Measurements from ENCODE around the gene USP20.

DNA sequence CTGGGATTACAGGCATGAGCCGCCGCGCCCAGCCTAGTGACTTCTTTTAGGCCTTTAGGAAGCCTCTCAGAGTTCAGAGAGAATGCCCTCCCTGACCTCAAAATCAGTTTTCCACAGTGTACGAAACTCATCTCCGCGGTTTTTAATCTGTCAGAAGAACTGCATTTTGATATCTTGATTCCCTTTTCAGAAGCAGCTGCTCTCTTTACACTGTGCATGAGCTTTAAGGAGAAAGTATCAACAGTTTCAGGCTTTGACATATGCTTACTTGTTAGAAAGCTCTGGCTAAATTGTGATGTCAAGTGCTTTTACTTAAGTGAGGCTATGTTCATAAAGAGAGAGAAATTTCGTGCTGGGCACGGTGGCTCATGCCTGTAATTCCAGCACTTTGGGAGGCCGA is 74.6 kb downstream of the USP20 start:
- no peak for TF ChIP-seq BHLHE40 (IDR thresholded peaks at IDR 0.05; ENCODE audit: borderline replicate concordance)
- TF ChIP-seq NFRKB (IDR thresholded peaks at IDR 0.05) = no peak
- TF ChIP-seq TARDBP (IDR thresholded peaks at IDR 0.05) = no peak
- TF ChIP-seq FOXK2 (IDR thresholded peaks at IDR 0.05) = no peak
- no peak for TF ChIP-seq ARNT (IDR thresholded peaks at IDR 0.05)
- TF ChIP-seq FOXA1 (IDR thresholded peaks at IDR 0.05) = no peak
- TF ChIP-seq ELF4 (IDR thresholded peaks at IDR 0.05) = no peak
- no peak for TF ChIP-seq FOXM1 (IDR thresholded peaks at IDR 0.05; ENCODE audit: borderline replicate concordance)
- TF ChIP-seq SP1 (IDR thresholded peaks at IDR 0.05) = no peak
- no peak for TF ChIP-seq CTBP1 (IDR thresholded peaks at IDR 0.05; ENCODE audit: borderline replicate concordance)
- TF ChIP-seq, protein P1, sequence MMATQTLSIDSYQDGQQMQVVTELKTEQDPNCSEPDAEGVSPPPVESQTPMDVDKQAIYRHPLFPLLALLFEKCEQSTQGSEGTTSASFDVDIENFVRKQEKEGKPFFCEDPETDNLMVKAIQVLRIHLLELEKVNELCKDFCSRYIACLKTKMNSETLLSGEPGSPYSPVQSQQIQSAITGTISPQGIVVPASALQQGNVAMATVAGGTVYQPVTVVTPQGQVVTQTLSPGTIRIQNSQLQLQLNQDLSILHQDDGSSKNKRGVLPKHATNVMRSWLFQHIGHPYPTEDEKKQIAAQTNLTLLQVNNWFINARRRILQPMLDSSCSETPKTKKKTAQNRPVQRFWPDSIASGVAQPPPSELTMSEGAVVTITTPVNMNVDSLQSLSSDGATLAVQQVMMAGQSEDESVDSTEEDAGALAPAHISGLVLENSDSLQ (IDR thresholded peaks at IDR 0.05) = no peak
- TF ChIP-seq LEF1 (IDR thresholded peaks at IDR 0.05; ENCODE audit: borderline replicate concordance) = no peak
- TF ChIP-seq HDGF (IDR thresholded peaks at IDR 0.05; ENCODE audit: borderline replicate concordance) = no peak
- no peak for TF ChIP-seq ZNF384 (IDR thresholded peaks at IDR 0.05)
